ENCODE measurements around the gene ARID3A. TPM values are rescaled to one million over a fixed set of nuclear protein-coding genes. Genes with fewer than 3 reads are reported as not detected.

Gene ARID3A
- polyA plus RNA-seq, 1 donor: 11.4 TPM

DNA sequence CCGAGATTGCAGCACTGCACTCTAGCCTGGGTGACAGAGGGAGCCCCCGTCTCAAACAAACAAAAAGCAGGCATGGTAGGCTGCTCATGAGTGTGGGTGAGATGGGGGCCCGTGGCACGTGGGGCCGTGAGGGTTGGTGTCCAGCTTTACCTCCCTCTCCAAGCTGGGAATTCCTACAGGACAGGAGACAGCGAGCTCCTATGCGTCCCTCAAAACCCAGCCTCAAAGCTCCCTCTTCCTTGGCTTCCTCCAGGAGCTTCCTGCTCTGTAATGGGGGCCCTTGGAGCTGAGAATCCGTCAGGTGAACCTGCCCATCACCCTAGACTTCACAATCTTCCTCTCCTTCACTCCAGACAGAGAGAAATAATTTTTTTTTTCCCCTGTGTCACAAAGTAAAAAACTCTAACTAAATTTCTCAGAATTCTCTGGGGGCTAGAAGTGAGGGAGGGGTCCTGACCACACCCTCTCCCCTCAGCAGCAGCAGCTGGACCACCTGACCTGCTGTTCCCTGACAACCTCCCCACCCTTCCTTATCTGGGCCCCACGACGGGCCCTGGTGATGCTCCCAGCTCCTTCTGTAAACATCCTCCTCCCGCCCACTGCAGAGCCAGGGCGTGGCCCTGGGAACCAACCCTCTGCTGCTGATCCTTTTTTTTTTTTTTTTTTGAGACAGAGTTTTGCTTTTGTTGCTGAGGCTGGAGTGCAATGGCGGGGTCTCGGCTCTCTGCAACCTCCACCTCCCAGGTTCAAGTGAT lies 36.2 kb downstream of the ARID3A start:
- DNase-seq (ENCODE audit: low read depth): no peak

DNA sequence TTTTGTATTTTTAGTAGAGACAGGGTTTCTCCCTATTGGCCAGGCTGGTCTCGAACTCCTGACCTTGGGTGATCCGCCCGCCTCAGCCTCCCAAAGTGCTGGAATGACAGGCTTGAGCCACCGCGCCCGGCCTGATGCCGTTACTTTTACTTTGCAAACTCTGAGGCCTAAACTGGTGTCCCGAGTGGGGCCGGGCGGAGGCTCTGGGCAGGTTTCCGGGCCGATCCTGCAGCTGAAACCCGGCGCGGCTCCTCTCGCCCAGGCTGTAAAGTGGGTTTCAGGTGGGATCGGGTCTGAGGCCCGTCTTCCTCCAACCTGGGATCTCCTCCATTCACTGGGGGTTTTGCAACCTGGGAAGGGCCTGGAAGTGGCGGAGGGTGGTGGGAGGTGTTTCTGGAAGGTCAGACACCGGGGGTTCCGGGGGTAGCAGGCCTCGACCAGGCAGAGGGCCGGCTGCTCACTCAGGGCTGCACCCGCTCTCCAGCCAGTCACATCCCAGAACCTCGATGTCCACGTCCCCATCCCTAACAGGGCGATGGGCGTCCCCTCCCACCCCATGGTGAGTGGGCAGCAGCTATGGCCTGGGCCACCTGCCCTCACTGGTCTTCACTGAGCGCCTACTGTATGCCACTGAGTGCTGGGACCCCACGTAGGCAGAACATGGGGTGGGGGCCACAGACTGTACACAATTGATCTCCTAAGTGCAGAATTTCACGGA lies 37.0 kb downstream of the ARID3A start:
- DNase-seq (ENCODE audit: low read depth): no peak

DNA sequence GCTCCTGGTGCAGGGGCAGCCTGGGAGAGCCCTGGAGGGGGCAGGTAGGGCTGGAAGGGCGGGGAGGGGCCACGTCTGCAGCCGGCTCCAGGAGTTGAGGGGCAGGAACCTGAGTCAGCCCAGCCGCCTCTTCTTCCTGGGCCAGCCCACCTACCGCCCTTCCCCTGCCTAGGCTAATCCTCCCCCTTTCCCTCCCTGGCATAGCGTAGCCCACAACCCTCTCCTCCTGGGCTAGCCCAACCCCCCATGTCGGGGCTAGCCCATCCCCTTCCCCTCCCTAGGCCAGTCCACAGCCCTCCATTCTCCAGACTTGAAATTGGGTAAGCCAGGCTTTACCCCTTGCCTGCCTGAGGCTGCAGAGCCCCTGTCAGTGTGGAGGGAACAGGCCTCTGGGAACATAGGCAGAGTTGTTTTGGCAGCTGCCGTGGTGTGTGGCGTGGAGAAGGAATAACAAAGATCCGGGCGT lies 37.7 kb downstream of the ARID3A start:
- DNase-seq (ENCODE audit: low read depth): no peak

DNA sequence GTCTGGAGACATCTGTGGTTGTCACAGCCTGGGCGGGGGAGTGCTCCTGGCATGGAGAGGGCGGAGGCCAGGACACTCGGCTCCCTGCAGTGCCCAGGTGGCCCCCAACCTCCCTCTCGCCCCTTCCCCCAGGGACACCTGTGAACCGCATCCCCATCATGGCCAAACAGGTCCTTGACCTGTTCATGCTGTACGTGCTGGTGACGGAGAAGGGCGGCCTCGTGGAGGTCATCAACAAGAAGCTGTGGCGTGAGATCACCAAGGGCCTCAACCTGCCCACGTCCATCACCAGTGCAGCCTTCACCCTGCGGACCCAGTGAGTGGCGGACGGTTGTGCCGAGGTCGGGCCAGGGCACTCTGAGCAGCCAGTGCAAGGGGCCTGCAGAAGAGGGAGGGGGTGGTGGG lies 38.3 kb downstream of the ARID3A start:
- no peak for DNase-seq (ENCODE audit: low read depth)

DNA sequence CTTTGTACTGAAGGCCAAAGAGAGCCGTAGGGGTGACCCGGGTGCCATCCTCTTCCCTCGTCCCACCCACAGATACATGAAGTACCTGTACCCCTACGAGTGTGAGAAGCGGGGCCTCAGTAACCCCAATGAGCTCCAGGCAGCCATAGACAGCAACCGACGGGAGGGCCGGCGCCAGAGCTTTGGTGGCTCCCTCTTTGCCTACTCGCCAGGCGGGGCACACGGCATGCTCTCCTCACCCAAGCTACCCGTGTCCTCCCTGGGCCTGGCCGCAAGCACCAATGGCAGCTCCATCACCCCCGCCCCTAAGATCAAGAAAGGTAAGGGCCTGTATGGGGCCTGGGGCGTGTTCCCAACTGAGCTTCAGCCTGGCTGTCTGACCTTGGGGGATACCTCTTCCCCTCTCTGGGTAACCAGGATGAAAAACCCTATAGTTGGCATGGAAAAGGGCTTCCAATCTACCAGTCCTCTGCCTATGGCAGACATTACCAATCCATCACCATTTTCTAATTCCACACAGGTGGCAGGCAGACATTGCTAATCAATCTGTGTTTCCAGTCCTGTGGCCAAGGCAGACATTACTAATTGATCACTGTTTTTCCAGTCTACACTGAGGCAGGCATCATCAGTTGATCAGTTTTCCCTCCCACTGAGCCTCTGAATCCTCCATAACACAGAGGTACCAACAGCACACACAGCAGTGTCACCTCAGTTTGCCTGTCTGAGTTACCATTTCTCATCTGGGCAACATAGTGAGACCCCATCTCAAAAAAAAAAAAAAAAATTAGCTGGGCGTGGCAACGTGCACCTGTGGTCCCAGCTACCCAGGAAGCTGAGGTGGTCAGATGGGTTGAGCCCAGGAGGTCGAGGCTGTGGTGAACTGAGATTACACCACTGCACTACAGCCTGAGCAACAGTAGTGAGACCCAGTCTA lies 39.2 kb downstream of the ARID3A start:
- DNase-seq (ENCODE audit: low read depth): no peak

DNA sequence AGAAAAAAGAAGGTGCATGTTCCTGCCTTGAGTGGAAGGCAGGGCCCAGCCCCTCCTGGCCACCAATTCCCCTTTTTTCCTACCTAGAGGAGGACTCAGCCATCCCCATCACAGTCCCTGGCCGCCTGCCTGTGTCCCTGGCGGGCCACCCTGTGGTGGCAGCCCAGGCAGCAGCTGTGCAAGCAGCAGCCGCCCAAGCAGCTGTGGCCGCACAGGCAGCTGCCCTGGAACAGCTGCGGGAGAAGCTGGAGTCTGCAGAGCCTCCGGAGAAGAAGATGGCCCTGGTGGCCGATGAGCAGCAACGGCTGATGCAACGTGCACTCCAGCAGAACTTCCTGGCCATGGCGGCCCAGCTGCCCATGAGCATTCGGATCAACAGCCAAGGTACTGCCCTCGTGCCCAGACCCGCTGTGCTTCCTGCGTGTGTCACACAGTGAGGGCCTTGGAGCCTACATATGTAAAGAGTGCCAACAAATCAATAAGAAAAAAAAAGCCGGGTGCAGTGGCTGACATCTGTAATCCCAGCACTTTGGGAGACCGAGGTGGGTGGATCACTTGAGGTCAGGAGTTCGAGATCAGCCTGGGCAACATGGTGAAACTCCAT lies 40.8 kb downstream of the ARID3A start:
- no peak for DNase-seq (ENCODE audit: low read depth)

DNA sequence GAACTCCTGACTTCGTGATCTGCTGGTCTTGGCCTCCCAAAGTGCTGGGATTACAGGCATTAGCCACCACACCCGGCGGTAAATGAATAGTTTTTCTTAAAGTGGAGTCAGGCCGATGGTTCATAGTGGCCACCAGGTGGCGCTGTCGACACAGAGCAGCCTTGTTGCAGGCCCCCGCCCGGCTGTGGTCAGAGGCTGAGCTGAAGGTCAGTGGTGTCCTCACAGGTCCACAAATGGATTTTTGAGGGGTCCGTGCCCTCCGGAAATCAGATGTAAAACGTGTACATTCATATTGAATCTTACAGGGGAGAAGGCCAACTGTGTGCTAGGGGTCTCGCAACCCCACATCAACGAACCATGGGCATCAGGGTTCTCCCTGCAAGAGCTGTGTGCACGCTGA lies 44.9 kb downstream of the ARID3A start:
- no peak for DNase-seq (ENCODE audit: low read depth)

DNA sequence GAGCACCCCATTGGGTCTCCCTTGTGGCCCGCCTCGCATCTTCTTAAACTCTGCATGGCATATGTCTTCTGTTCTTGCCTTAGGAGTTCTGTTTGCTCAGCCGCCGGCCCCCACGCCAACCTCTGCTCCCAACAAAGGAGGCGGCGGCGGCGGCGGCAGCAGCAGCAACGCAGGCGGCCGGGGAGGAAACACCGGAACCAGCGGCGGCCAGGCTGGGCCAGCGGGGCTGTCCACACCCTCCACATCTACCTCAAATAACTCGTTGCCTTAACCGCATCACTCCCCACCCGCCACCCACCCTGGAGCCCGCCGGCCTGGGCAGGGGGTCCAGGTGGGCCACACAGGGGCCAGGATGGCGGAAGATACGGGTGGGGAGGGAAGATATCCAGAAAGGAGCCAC lies 46.0 kb downstream of the ARID3A start:
- no peak for DNase-seq (ENCODE audit: low read depth)

DNA sequence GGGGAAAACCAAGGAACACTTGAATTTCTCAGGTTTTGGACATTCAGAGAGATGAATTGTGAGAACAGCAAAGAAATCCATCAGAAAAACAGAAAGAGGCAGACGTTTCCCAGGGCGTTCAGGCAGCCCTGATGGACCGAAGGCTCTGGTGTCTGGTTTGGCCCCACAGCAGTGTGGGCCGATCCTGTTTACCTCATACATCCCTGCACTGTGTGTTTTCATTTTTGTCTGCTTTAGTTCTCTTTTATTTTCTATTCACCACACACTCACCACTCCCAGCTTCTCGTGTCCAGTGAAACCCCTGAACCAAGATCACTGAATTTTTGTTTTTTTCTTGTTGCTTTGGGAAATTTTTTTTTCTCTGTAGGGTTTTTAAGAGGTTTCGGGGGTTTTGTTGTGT lies 46.4 kb downstream of the ARID3A start:
- DNase-seq (ENCODE audit: low read depth): no peak

DNA sequence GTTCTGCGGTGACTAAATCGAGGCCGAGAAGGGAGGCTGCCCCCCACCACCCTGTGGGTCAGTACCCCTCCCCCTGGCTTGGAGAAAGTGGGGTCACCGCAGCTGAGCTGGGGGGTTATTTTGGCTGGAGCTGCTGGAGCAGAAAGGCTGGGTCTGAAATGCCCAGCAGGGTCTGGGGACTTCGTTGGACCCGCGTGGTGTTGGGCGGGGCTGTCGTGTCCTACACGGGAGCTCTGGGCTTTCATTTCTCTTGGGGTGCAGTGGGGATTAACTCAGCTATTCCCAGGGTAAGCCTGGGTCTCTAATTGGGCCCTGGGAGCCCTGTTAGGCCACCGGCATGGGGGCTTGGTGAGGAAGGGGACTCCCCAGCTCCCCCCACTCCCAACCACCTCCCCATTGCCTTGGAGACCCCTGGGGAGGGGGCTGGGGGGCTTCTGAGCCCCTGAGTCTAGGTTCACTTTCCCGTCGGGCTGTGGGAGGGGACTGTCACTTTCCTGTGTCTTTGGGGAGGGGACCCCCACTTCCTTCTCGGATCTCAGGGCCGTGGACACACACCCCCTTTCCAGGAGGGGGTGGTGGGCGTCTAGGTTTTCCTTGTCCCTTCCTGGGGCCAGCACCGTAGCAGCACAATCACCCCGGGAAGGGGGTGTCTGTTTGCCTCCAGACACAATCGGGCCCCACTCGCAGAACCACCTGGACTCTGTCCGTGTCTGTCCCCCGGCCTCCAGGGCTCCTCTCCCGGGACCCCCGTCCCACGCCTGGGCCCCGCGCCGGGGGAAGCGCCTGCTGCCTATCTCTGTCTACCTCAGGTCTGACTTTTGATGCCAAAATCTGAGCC lies 48.1 kb downstream of the ARID3A start:
- no peak for DNase-seq (ENCODE audit: low read depth)

DNA sequence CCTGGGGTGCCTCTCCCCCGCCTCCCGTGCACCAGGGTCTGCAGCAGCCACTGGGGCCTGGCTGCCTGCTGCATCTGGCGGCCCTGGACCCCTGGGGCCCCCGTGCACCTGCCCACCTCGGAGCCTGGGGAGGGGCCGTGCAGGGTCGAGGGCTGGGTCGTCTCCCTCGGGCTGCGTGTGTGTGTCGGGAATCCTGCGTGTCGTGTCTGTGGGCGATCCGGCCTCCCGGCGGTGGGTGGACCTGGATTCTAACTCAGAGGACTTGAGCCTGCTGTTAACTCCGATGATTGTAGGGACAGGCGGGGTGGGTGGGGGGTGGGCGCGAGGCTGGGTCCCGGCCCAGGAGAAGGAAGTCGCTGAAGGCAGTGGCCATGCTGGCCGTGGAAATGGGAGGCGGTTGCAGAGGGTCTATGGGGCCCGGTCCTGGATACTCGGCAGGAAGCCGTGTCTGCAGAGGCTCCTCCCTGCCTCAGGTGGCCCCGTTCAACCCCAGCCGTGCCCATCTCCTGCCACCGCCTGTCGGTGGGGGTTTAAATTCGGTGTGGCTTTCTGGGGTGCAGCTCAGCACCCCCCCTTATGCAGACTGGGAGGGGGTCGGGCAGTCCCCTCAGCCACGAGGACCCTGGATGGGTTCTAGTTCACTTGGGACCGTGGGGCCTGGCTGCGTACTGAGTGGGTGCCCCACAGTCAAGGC lies 48.9 kb downstream of the ARID3A start:
- no peak for DNase-seq (ENCODE audit: low read depth)

DNA sequence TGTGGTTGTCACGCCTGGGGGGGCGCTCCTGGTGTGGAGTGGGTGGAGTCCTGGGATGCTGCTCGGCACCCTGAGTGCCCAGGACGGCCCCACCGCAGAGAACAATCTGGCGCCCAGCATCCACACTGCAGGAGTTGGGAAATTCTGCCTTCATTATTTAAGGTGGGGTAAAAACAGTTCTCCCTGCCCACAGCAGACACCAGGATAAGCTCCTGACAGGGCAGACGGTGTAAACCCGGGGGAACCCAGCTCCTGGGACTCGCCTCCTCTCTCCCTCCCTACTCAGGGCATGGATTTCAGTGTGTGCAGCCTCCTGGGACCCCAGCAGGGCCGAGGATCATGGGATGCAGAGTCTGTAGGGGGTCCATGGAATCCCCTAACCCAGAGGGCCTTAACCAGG lies 50.6 kb downstream of the ARID3A start:
- no peak for DNase-seq (ENCODE audit: low read depth)

DNA sequence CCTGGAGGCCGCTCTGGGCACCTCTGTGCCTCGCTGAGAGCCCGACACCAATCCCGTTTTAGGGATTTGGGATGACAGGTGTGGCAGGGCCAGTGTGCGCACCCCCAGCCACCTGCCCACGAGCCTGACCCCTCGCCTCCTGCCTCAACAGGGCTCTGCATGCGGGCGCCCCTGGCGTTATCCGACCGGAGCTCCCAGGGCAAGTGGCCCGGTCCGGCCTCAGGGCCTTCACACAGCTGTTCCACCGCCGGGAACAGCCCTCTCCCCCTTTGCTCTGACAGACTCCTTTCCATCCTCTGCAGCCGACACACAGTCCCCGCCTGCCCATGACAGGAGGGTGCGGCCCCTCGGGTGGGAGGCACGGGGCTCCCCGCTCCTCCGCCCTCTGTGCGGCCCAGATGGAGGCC lies 51.2 kb downstream of the ARID3A start:
- DNase-seq (ENCODE audit: low read depth): no peak

DNA sequence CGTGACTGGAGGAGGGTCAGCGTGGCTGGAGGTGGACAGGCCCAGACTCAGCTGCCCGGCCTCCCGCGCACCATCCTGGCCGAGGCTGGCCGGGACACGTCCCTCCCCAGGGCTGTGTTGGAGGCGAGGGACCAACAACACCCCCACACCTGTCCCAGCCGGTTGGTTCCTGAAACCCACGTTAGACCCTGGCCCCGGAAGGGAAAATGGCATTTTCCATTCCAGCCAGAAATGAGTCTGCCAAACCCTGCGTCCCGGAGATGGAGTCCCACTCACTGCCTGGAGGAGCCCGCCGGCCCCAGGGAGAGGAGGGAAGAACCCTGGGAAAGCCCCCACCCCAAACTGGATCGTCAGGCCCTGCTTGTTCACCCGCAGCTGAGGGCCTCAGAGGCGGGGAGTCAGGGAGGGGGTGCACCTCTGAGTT lies 53.5 kb downstream of the ARID3A start:
- no peak for DNase-seq (ENCODE audit: low read depth)

DNA sequence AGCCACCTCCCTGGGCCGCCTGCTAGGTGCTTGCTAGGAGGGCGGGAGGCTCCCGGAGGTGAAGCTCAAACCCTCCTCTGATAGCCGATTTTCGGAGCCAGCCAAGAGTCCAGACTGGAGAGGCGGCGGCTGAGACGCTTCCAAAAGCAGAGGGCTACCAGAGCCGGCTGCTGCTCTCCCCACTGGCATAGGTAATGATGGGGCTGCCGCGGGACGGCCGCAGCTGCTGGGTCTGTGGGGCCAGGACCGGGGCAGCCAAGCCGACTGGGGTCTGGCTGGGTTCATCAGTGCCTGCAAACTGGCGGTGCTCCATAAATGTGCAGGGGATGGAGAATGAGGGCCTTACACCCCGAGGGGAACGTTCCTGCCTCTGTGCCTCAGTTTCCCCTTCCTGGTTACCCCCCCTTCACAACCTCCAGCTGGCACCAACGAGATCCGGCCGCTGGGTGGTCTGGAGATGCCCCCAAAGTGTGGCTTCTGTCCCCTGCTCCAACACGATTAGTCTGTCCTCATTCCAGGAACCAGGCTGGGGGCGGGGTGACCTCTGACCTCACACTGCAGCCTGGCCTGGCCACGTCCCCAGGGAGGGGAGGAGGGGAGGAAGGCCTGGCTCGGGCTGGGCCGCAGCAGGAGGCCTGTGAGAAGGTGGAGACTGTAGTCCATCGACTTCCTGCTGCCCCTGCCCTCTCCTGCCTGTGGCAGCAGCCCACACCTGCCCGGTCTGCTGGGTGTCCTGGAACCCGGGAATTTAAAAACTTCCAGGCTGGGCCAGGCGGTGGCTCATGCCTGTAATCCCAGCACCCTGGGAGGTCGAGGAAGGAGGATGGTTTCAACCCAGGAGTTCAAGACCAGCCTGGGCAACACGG lies 54.5 kb downstream of the ARID3A start:
- no peak for DNase-seq (ENCODE audit: low read depth)

DNA sequence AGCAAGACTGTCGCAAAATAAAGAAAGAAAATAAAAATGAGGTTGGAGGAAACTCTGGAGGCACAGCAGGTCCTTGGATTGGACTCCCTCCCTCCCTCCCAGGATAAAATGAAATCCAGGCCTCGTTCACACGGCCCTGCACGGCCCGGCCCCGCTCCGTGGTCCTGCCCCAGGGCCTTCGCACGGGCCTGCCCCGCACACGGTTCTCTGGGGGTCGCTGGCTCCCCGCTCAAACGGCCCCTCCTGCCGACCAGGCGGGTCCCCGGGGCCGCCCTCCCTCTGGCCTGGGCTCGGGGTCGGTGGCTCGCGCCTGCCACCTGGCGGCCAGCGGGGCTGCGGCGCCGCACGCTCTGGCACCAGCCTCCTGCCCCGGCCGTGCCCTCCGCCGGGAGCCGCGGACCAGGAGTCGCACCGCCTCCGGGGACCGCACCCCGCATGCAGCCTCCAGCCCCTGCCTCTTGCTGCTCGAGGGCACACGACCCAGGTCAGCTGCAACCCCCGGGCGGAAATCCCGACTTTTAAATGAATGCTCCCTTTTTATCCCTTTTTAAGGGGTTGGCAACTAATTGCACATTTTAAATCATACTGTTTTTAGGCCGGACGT lies 56.8 kb downstream of the ARID3A start:
- DNase-seq (ENCODE audit: low read depth): no peak

DNA sequence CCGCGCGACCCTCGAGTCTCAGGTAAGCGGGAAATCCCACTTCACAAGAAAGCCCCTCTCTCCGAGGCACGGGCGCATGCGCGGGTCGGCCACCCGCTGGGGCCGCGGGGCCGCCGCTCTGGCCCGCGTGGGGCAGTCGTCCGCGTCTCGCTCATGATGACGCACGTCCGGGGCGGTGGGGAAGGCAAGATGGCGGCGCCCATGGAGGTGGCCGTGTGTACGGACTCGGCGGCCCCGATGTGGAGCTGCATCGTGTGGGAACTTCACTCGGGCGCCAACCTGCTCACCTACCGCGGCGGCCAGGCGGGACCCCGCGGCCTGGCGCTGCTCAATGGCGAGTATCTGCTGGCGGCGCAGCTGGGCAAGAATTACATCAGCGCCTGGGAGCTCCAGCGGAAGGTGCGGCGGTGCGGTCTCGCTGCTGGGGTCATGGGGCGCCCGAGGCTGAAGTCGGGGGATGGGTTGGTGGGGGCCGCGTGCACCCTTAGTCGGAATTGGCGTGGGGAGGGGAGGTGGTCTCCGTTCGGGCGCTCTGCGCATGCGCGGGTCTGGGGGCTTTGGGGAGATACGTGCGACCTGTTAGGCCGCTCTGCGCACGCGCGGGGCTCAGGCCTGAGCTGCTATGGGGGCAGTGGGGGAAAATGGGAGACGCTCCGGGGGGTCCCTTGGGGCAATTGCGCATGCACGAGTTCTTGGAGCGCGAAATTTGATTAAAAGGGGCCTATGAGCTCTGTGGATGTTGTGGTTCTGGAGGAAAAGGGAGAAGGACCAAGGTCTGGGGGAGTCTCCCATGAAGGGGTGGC lies 58.5 kb downstream of the ARID3A start, which contains the start of gene WDR18:
TSS of gene WDR18 (plus strand) at position 181 of the 803 bp plus-strand sequence. CDS start at position 190, 9 bp downstream.
- DNase-seq (ENCODE audit: low read depth): peak; percentile 59

DNA sequence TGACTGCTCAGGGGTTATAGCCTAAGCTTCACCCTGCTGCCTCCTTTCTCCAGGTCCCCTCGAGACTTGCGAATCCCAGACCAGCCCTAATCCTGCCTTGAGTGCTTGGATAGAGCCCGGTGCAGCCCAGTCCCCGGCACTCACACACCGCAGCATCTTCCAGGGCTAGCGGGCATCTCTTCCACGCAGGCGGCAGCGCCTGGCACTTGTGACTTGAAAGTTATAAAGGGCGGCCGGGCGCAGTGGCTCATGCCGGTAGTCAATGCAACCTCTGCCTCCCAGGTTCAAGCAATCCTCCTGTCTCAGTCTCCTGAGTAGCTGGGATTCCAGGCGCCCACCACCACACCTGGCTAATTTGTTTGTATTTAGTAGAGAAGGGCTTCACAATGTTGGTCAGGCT lies 60.2 kb downstream of the ARID3A start:
- no peak for DNase-seq (ENCODE audit: low read depth)
